ENCODE results near the gene ORC3.

ORC3 gene

DNA sequence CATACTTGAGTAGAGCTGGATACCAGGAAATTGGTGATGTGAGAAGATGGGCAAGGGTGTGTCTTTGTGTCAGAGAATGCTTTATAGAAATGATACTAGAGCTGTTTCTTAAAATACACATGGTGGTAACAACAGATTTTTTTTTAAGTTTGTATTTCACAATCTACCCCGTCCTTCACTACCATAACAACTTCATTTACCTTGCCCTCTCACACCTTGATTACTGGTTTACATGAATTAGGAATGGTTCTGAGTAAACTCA lies 45.5 kb upstream of the ORC3 start:
- no peak overlapping the region for H3K27ac ChIP-seq
- peaks cover 4 to 7% of the 10 kb centered on the region in 2 experiments for H3K4me1 ChIP-seq (ENCODE audit: control insufficient read depth in 1 of 2, insufficient read depth in 1 of 2, low read depth in 1 of 2, low read length in 1 of 2)
- no peak overlapping the region for H3K4me3 ChIP-seq (ENCODE audit: low read depth in 1 of 2, low read length in 1 of 2)
- no peaks in the 10 kb centered on the region for H3K27me3 ChIP-seq
- peaks cover 35% of the 10 kb centered on the region for H3K36me3 ChIP-seq
- no peaks in the 10 kb centered on the region for H3K9me3 ChIP-seq
- TF ChIP-seq, protein P1, sequence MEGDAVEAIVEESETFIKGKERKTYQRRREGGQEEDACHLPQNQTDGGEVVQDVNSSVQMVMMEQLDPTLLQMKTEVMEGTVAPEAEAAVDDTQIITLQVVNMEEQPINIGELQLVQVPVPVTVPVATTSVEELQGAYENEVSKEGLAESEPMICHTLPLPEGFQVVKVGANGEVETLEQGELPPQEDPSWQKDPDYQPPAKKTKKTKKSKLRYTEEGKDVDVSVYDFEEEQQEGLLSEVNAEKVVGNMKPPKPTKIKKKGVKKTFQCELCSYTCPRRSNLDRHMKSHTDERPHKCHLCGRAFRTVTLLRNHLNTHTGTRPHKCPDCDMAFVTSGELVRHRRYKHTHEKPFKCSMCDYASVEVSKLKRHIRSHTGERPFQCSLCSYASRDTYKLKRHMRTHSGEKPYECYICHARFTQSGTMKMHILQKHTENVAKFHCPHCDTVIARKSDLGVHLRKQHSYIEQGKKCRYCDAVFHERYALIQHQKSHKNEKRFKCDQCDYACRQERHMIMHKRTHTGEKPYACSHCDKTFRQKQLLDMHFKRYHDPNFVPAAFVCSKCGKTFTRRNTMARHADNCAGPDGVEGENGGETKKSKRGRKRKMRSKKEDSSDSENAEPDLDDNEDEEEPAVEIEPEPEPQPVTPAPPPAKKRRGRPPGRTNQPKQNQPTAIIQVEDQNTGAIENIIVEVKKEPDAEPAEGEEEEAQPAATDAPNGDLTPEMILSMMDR (IDR thresholded peaks at IDR 0.05): no peak

DNA sequence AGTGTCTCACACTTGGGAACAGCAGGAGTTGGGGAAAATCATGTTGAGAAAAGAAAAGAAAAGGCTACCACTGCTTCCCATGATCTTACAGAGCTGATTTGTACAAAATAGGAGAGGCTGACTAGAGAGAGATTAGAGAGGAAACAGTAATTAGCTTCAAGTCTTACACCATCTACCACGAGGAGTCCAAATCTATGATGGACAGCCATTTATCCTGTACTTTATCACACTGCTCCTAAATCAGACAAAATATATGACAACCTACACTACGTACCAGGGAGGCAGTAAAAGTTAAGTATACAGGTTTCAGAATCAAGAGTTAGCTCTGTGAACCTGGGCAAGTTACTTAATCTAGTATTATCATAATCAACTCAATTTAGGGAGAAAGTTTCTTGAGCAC lies 38.1 kb upstream of the ORC3 start:
- H3K27me3 ChIP-seq: no peaks in the 10 kb centered on the region
- TF ChIP-seq, protein P1 (IDR thresholded peaks at IDR 0.05): no peak
- H3K27ac ChIP-seq: peak overlapping the region; percentile 16
- no peak overlapping the region for H3K4me3 ChIP-seq (ENCODE audit: low read depth in 1 of 2, low read length in 1 of 2)
- no peaks in the 10 kb centered on the region for H3K9me3 ChIP-seq
- peaks cover 48% of the 10 kb centered on the region for H3K36me3 ChIP-seq
- no peaks in the 10 kb centered on the region for H3K4me1 ChIP-seq (ENCODE audit: control insufficient read depth in 1 of 2, insufficient read depth in 1 of 2, low read depth in 1 of 2, low read length in 1 of 2)

DNA sequence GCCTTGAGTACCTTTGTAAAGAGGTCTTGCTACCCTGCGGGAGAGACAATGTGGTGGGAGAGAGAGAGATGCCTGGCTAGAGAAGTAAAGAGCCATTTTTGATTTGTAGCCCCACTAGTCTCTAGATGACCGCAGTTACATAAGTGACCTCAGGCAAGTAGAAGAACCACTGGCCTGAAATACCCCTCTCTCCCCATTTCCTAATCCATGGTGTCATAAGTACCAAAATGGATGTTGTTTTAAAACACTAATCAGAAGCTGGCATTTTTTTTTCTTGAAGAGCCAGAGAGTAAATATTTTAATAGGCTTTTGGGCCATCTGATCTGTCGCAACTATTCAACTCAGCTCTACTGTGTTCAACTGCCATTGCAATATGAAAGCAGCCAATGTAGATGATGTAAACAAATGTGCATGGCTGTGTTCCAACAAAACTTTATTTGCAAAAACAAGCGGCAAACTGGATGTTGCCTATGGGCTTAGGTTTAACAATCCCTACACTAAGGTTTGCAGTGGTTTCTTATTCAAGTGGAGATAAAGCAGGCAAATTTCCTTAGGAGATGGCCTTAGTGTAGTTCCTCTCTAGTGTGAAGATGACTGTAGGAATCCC lies 36.7 kb upstream of the ORC3 start:
- H3K27ac ChIP-seq: no peak overlapping the region
- H3K9me3 ChIP-seq: no peaks in the 10 kb centered on the region
- no peaks in the 10 kb centered on the region for H3K27me3 ChIP-seq
- H3K4me3 ChIP-seq (ENCODE audit: low read depth in 1 of 2, low read length in 1 of 2): no peak overlapping the region
- H3K4me1 ChIP-seq (ENCODE audit: control insufficient read depth in 1 of 2, insufficient read depth in 1 of 2, low read depth in 1 of 2, low read length in 1 of 2): no peaks in the 10 kb centered on the region
- peaks cover 45% of the 10 kb centered on the region for H3K36me3 ChIP-seq
- TF ChIP-seq, protein P1 (IDR thresholded peaks at IDR 0.05): no peak

DNA sequence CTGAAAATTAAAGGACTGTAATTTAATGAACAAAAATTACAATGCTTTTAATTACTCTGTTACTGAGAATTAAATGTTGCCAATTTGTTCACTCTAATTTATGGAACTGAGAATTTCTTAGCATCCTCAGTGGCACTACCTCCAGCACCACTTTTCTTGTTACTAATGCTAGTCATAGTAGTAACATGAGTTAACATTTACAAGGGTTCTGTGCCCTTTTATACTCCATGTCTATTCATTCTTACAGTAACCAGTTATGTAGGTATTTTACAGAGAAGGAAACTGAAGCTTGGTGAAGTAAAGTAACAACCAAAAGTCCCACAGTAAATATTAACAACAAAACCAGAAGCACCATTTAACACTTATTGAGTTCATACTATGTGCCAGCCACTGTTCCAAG lies 34.4 kb upstream of the ORC3 start:
- peaks cover 55% of the 10 kb centered on the region for H3K36me3 ChIP-seq

DNA sequence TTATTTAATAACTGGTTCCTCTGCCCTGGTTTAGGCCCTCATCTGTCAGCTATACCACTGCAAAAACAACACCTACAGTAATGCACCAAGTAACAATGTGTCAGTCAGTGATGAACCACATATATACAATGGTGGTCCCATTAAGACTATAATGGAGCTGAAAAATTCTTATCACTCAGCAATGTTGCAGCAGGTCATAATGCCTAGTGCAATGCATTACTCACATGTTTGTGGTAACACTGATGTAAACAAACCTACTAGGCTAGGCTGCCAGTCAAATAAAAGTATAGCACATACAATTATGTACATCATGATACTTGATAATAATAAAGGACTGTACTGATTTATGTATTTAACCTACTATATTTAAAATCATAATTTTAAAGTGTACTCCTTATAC lies 31.5 kb upstream of the ORC3 start:
- Histone ChIP-seq H3K4me3 (ENCODE audit: low read depth in 1 of 2, low read length in 1 of 2) (no peak overlapping the region), H3K27me3 (no peaks in the 10 kb centered on the region), H3K27ac (no peak overlapping the region), H3K9me3 (no peaks in the 10 kb centered on the region), H3K4me1 (ENCODE audit: control insufficient read depth in 1 of 2, insufficient read depth in 1 of 2, low read depth in 1 of 2, low read length in 1 of 2) (no peaks in the 10 kb centered on the region), H3K36me3 (peaks cover 70% of the 10 kb centered on the region)
- TF ChIP-seq, protein P1 (IDR thresholded peaks at IDR 0.05): no peak

More for the DNA sequence above, 34.4 kb upstream of the ORC3 start:
- Histone ChIP-seq H3K4me1 (ENCODE audit: control insufficient read depth in 1 of 2, insufficient read depth in 1 of 2, low read depth in 1 of 2, low read length in 1 of 2) (no peaks in the 10 kb centered on the region), H3K27ac (no peak overlapping the region), H3K27me3 (no peaks in the 10 kb centered on the region), H3K4me3 (ENCODE audit: low read depth in 1 of 2, low read length in 1 of 2) (no peak overlapping the region), H3K9me3 (no peaks in the 10 kb centered on the region)
- TF ChIP-seq, protein P1 (IDR thresholded peaks at IDR 0.05): no peak

DNA sequence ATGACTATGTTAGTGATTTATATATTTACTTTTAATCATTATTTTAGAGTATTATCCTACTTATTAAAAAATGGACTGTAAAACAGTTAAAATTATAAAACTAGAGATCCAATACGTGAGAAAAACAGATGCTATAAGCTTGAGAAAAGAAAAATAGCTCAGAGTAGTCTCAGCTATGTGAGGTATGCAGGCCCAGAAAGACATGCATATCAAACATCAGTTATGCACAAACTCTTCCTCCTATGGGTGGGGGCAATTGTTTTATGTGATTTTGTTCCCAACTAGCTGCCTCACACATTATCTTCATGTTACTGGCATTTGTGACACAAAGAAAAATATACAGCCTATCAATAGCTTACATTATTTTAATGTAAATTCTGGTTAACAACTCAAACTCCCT lies 28.9 kb upstream of the ORC3 start:
- peaks cover 59% of the 10 kb centered on the region for H3K36me3 ChIP-seq

More for the DNA sequence above, 28.9 kb upstream of the ORC3 start:
- H3K27ac ChIP-seq: no peak overlapping the region
- H3K27me3 ChIP-seq: no peaks in the 10 kb centered on the region
- H3K4me3 ChIP-seq (ENCODE audit: low read depth in 1 of 2, low read length in 1 of 2): no peak overlapping the region
- H3K9me3 ChIP-seq: no peaks in the 10 kb centered on the region
- no peaks in the 10 kb centered on the region for H3K4me1 ChIP-seq (ENCODE audit: control insufficient read depth in 1 of 2, insufficient read depth in 1 of 2, low read depth in 1 of 2, low read length in 1 of 2)
- TF ChIP-seq, protein P1 (IDR thresholded peaks at IDR 0.05): no peak
